A673 (cell line): ENCODE results near the gene SYT10.

Source experiments
- CTCF ChIP-seq: fragments of 300-800, 200-600 bp; sonication (generic); conservative IDR thresholded peaks from 2 replicates; pipeline ENCODE4 v1.5.1; 2017; ENCODE audit warnings: low read depth, mild to moderate bottlenecking, antibody characterized with exemption, low read length, moderate library complexity, mixed read lengths
- EZH2 ChIP-seq: fragments of 200-600 bp; sonication (generic); IDR thresholded peaks from 2 replicates; pipeline ENCODE4 v1.6.1; 2017; ENCODE audit warnings: borderline replicate concordance, low read depth, mild to moderate bottlenecking, mixed read lengths, antibody characterized with exemption, low read length; ENCODE audit not compliant: poor library complexity, severe bottlenecking

GRCh38 chr12:33476058-33476457 lies 36.4 kb upstream of the SYT10 start:
- no peak for TF ChIP-seq CTCF
- no peak for TF ChIP-seq EZH2
